ENCODE measurements around the gene SLC22A23.

GRCh38 chr6:3329393-3330051, 127.3 kb downstream of the SLC22A23 start:
- TF ChIP-seq, protein P1, sequence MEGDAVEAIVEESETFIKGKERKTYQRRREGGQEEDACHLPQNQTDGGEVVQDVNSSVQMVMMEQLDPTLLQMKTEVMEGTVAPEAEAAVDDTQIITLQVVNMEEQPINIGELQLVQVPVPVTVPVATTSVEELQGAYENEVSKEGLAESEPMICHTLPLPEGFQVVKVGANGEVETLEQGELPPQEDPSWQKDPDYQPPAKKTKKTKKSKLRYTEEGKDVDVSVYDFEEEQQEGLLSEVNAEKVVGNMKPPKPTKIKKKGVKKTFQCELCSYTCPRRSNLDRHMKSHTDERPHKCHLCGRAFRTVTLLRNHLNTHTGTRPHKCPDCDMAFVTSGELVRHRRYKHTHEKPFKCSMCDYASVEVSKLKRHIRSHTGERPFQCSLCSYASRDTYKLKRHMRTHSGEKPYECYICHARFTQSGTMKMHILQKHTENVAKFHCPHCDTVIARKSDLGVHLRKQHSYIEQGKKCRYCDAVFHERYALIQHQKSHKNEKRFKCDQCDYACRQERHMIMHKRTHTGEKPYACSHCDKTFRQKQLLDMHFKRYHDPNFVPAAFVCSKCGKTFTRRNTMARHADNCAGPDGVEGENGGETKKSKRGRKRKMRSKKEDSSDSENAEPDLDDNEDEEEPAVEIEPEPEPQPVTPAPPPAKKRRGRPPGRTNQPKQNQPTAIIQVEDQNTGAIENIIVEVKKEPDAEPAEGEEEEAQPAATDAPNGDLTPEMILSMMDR (IDR thresholded peaks at IDR 0.05) = no peak
- TF ChIP-seq POLR2AphosphoS5 (IDR thresholded peaks at IDR 0.05) (no peak), POLR2A (IDR thresholded peaks at IDR 0.05) (no peak), EP300 (IDR thresholded peaks at IDR 0.05) (no peak)

Data from stomach (tissue), 4 donors.